GM21529 (cell line): ENCODE measurements around the gene SMG7.

ENCODE experiments used
- ATAC-seq: cut with Tn5 transposase; IDR thresholded peaks from one replicate; pipeline ENCODE4 v1.9.1; 2021; ENCODE audit not compliant: unreplicated experiment

SMG7 gene

DNA sequence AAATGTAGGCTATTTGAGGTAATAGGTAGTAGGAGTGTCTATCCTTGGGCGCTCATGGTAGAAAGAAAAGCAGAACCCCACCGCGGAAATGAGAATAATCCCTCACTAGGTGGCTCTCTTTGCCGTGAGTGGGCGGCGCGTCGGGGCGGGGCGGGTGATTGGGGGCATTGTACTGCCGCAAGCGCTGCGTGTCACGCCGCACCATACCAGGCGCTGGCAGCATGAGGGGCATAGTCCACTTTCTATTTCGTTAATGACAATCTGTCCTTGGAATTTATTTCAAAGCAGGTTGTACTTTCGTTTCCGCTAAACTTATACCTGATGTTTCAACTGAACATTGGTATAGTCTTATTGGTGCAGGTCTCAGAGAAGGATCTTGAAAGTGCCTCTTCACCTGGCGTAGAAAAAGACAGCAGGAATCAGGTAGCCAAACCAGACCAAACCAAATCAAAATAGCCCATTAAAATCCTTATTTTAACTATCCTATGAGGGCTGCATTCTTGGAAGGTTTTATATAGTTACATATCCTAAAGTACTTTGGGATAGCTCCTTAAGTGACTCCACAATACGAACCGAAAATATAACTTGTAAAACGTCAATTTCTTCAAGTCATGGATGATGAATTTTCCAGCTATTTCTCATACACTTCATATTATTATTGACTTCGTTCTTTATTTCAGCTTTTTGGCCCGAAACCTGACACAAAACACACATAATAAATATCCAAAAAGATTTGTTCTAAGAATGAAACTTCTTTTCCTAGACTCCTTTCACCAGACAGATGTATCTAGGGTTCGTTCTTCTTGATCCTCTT, 1.9 kb upstream of the SMG7 start:
- ATAC-seq, result peak; percentile 36

DNA sequence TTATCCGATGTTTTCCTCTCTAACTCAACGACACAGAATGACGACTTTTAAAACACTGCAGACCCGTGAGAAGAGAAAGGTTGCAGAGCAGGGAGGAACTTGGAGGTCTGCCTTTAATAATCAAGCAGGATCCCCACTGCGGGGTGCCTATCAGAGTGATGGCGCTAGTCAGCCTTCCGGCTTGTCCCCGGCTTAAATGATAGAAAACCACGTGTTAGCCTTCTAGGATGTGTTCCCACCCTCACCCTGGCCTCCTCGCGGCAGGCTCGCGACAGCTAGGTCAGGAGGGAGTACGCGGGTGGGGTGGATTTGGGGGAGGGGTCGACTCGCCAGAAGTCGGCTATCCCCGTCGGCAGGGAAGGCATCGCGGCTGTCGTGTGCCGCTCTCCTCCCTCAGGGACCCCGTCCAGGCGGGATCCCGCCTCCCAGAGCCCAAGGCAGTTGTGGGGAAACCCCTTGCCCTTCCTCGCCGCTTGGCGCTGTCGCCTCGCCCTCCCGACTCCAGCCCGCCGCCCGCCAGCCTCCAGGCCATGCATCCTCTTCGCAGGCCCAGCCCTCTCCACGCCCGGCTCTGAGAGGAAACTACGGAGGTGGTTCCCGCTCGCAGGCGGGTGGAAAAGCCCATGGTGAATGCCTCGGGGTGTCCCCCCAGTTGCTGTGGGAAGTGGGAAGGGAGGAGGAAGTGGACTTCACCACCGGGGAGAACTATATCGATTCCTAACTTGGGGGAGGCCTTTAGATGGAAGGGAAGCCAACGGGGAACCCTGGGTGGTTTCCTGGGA, 1.1 kb upstream of the SMG7 start:
- ATAC-seq, result peak; percentile 32

DNA sequence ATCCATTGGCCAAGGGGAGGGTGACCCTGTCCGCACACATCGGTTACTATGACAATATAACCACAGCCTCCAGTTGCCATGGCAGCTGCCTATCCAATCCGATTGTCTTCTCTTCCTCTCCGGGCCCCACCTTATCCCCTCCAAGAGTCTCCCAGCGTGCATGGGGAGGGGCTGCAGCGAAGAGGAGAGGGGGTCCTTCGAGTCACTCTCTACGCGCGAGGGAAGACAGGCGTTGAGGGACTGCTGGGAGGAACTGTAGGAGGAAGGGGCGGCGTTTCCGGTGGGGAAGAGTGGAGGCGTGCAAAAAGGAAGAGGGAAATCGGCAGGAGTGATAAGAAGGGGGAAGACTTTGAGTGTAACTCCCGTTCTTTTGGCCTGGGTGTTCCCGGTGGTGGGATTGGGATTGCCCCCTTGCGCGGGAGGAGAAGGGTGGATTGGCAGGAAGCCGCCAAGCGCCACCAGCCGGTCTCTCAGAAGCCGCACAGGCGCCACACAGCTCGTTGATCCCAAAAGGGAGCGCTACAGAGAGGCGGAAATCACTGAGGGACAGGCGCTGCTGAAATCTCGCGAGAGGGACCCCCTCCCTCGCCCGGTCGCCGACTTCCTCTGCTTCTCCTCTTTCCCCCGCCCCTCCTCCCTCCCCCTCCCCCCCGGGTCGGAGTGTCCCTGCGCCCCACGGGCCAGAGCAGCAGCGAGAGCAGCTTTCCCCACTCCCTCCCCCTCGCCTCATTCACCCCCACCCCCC, 384 bp upstream of the SMG7 start:
- ATAC-seq, result peak; percentile 48

DNA sequence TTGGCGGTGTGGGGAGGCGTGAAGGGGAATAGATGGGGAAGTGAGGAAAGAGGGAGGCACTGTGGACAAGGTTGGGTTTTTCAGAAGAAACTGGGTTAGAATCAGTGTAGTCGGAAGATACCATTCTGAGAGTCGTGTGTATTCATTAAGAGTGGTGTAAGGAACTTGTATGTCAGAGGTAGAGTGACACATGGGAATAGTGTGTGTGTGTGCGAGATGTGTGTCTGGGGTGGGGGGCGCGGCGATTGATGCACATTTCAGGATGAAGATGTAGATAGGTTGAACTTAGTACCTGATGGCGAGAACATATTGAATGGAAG, 878 bp downstream of the SMG7 start:
- no peak for ATAC-seq

DNA sequence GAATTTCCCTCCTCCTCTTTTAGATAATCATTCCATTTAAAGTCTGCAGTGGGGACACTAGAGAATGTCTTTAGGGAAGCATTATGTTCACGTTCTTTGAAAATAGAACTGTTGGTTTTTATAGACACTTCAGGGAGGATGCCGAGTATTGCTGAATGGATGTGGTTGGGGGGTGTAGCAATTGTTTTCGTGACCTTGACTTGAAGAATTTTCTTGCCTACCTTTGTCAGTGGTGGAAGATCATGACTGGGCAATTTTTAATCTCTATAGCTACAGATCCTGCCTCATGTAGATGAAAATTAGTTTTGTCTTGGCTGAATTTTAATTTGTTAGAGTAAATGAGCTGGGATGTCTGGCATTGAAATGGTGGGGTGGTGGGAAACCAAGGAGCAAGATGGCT, 3.8 kb downstream of the SMG7 start:
- ATAC-seq, result no peak

DNA sequence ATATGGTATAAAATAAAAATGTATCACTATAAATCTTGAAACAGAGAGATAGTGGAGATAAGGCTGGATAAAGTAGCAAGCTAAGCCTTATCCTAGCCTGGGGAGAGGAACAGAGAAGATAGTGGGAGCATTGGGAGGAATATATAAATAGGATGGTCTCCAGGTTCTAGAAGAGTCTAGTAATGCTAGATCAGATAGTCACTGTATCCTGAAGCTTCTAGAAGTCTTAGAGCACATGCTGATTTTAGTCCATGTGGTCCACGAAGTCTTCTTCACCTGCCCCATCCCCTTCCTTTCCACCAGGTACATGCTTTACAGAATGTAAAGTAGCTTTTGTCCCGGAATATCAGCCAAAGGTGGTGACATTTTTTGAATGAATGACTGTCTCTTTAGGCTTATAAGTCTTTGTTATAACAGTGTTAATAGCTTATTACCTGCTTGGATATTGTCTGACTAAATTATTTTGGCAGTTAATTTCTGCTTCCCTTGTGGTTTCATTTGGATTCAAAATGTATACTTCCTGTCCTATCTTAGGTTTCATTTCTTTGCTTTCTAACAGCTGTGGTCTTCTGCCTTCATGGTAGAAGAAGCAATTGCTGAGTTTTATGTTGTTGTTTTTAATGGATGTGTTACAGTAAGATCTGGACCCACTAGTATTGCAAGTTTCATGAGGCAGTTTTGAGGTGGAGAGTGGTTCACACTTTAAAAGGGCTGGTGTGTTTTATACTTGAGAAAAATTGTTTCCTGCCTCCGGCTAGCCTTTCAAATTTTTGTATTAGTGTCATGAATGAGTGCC, 5.9 kb downstream of the SMG7 start:
- ATAC-seq, result peak; percentile 54

DNA sequence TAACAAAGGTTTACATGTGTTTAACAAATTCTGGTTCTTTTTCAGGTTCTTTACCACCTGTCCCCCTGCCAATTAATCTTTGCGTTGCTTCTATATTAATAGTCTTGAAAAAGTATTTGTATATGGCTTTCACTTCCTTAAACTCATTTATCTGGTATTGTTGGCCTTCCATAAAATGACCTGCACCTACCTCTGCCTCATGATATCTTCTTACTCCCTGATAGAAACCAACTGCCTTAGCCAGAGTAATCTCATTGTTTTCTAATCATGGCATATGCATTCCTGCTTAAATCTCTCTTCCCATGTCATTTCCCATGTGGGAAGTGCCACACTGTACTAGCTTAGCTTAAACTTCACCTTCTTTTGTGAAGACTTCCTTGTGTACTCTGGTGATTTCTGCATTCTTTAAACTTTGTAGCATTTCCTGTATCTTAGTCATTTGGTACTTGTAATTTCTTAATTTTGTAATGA, 8.7 kb downstream of the SMG7 start:
- peak; percentile 74 for ATAC-seq

DNA sequence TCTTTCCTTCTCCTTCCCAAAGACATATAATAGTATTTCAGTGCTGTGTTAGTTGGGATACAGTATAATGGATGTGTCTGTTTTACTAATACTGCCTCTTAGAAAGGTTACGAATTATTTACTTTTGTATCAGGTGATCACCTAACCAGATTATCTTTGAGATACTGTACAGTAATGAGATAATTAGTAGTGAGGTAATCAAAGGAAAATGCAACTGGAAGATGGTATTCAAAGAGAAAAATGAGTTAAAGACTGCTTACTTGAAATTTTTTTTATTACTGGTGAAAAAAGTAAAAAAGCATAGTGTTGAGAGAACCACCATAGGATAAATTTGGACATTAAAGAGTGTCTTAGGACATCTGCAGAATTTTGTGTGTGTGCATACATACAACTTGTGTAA, 10.9 kb downstream of the SMG7 start:
- no peak for ATAC-seq

DNA sequence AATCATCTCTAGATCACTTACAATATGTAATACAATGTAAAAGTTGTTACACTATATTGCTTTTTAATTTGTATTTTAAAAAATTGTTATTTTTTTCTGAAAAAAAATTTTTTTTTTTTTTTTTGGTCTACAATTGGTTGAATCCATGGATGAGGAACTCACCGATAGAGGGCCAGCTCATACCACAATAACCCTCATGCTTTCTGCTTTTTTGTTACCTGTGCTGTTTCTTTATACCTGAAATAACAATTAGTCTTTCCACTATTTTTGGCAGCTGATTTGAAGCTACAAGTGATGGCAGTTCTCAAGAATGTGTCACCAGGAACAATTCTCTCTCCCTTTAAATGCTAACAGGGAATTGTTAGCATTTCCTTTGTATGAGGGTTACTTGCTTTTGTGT, 12.0 kb downstream of the SMG7 start:
- ATAC-seq, result no peak

DNA sequence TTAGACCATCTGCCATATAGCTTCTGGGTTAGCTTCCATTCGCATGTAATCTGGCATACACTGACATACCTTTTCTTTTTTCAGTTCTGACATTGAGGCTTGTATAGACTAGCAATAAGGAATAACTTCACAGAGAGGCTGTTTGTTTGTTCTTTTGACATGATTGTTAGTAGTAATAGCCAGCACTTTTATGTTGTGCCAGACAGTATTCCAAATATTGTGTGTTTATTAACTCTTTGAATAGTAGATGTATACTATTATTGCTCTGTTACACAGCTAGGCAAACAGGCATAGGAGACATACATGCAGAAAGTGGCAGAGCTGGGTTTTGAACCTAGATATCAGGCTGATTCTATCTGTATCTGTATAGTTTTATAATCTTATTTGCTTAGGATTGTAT, 12.6 kb downstream of the SMG7 start:
- no peak for ATAC-seq

DNA sequence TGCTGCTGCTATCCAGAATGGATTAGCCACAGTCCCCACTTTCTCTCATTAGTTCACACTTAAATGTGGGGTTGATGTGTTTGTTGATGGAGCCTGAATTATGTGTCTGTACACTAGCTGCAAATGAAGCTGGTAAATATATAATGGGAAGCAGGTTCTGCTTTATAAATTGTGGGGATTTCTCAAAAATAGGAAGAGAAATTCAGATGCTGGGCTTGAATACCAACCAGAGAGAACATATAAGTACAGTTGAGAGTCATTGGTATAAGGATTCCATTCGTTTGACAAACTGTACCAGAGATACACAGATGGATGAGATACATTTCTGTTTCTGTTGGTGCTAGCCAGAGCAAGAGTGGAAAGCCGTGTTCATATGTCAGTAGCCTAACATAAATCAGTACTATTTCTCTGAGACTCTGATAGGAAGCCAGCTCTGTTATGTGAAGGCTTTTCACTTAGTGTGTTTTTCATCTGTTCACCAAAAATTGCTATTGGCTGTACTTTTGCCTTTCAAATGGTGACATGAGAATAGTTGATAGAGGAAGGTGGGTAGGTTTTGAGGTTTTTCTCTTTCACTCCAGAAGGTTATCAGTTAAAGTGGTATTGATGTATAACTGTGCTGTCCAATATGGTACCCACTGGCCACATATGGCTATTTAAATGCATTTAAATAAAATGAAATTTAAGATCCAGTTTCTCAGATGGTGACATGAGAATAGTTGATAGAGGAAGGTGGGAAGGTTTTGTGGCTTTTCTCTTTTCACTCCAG, 15.6 kb downstream of the SMG7 start:
- no peak for ATAC-seq

DNA sequence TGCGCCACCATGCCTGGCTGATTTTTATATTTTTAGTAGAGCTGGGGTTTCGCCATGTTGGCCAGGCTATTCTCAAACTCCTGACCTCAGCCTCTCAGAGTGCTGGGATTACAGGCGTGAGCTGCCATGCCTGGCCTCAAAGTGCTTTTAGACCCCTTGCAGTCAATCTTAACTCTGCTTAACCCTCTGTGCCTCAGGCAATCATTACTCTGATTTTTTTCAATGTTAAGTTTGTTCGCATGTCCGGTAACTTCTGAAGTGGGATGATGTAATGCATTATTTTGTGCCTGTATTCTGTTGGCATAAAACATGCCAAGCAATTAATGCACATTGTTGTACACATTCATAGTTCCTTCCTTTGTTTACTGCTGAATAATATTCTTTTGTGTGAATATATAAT, 18.6 kb downstream of the SMG7 start:
- no peak for ATAC-seq

DNA sequence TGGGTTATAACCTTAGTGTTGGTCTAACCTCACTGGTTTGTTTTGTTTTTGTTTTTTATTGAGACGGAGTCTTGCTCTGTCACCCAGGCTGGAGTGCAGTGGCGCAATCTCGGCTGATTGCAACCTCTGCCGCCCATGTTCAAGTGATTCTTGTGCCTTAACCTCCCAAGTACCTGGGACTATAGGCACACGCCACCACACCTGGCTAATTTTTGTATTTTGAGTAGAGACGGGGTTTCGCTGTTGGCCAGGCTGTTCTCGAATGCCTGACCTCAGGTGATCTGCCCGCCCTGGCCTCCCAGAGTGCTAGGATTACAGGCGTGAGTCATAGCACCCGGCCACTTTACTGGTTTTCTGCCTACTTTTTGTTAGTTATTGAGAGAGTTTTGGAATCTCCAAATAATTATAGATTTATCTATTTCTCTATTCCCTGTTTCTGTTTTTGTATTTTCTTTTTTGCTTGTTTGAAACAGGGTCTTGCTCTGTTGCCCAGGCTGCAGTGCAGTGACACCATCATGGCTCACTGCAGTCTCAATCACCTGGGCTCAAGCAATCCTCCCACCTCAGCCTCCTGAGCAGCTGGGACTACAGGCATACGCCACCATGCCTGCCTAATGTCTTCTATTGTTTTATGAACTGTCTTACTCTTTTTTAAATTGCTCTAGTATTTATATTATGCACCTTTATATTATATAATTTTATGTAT, 21.4 kb downstream of the SMG7 start:
- ATAC-seq, result no peak

DNA sequence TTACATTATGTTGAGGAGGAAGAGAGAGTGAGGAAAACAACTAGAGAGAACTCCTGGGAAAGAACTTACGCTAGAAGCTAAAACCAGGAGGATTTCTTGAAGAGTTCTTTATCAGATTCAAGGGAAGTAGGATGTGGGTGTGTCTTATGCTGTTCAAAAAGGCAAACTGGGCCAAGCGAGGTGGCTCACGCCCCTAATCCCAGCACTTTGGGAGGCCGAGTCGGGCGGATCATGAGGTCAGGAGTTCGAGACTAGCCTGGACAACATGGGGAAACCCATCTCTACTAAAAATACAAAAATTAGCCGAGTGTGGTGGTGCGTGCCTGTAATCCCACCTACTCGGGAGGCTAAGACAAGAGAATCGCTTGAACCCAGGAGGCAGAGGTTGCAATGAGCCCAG, 23.1 kb downstream of the SMG7 start:
- no peak for ATAC-seq

DNA sequence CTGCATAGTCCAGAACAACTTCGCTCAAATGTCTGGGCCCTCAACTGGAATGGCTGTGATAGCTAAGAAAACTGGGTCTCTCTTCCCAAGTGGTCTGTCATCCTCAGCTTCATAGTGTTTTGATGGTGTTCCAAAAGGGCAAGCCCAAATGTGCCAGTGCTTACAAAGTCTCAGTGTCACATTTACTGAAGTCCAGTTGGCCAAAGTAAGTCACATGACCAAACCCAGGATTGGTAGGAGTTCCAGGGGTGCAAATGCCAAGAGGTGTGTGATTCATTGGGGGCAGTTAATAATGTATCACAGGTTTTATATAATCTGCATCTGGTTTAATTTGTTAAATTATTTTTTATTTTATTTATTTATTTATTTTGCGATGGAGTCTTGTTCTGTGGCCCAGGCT, 24.9 kb downstream of the SMG7 start:
- no peak for ATAC-seq

DNA sequence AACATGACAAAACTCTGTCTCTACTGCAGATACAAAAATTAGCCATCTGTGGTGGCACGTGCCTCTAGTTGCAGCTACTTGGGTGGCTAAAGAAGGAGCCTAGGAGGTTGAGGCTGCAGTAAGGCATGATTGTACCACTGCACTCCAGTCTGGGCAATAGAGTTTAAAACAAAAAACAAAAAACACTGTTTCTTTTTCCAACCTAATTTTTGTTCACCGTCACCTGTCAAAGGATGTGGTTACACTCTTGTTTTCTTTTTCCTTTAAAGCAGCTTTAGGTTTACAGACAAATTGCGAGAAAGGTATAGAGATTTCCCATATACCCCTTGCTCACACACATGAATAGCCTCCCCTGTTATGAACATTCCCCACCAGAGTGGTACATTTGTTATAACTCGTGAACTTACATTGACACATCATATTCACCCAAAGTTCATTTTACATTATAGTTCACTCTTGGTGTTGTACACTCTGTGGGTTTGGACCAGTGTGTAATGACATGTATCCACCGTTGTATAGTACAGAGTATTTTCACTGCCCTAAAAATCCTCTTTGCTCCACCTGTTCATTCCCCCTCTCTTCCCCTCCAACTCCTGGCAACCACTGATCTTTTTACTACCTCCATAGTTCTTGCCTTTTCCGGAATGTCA, 26.2 kb downstream of the SMG7 start:
- ATAC-seq, result no peak

DNA sequence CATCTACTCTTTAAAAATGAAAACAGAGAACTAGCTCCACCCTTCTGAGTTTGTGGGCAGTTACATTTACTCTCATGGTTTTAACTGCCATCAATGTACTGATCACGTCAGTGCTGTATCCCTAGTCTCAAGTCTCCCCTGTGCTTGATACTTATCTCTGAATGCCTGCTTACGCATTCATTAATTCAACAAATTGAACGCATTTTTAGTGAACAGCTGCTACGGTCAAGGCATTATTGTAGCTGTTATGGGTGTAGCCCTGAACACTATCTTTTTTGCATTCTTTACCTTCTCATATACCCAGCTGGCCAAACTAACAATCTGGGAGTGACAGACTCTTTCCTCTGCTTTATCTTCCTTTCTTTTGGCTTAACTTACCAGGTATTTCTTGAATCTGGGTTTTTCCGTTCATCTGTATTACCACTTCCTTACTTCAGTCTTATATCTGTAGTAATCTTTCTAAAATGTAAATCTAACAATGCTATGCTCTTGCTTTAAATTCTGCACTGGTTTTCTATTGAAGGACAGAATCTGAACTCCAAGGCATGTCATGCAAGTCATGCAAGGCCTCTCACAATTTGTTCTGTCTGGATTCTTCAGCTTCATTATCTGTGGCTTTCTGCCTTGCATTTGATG, 33.3 kb downstream of the SMG7 start:
- ATAC-seq, result no peak

DNA sequence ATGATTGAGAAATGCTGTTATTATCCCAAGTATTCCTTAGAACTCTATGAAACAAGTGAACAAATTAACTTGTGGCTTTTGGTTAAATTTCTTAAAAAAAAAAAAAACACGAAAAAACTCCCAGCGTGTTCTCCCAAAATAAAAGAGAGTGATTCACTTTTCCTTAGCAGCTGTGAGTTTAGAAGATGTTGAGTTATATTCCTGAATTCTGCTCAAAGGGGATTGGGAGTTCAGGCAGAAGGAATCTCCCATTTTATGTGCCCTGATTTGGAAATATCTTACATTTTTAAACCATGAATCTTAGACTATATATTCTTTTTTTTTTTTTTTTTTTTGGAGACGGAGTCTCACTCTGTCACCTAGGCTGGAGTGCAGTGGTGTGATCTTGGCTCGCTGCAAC, 34.3 kb downstream of the SMG7 start:
- ATAC-seq, result no peak

DNA sequence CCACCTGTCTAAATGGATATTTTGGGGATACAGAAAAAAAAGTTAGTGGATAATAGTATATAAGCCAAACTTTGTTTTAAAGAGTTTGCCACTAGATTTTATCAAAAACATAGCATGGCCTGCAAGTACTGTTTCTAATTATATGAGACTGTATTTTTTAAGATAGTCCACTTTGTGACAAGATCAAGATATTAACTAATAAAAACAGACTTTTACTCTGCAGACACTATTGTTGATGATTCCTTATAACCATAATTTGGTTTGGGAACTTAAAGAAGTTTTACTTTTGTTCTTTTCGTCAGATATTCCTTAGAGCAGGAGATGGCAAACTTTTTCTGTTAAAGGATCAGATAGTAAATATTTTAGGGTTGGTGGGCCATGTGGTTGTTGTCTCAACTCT, 36.4 kb downstream of the SMG7 start:
- no peak for ATAC-seq
